Gastroesophageal sphincter (tissue), 3 donors: ENCODE results near the gene DYNLT2B.

ENCODE experiments used
- CTCF ChIP-seq, 4 experiments: fragments of 200-600 bp in 2 of 4; fragments of 450-650 bp in 2 of 4; sonication (generic) in 1 of 4; IDR thresholded peaks; one replicate each; pipeline ENCODE4 v1.5.1; 2017 to 2019; ENCODE audit warnings: antibody characterized with exemption in 4 of 4, mild to moderate bottlenecking in 2 of 4, moderate library complexity in 2 of 4
- POLR2A ChIP-seq, 2 donors: fragments of 450-650 bp; IDR thresholded peaks; one replicate each; pipeline ENCODE4 v1.6.1; 2017; ENCODE audit warnings: antibody characterized with exemption in 2 of 2, mild to moderate bottlenecking in 2 of 2, moderate library complexity in 1 of 2
- POLR2AphosphoS5 ChIP-seq: sonication (generic); formaldehyde crosslinking; IDR thresholded peaks from one replicate; pipeline ENCODE4 v1.6.1; 2017; ENCODE audit warnings: antibody characterized with exemption

GRCh38 chr3:196320137-196320536 is 2.1 kb upstream of the DYNLT2B start:
- TF ChIP-seq POLR2A (IDR thresholded peaks at IDR 0.05) (no peak), CTCF (IDR thresholded peaks at IDR 0.05) (no peak), POLR2AphosphoS5 (no peak)
